Measurements from ENCODE around the gene CMTM5. TPM values are rescaled to one million over a fixed set of nuclear protein-coding genes. Genes with fewer than 3 reads are reported as not detected.
A peak's percentile ranks its signal among the peaks of the same experiment; 100 is the strongest.

Gene CMTM5
- total and polyA plus RNA-seq, 4 donors: 0.50 to 4.1 (median 1.5) TPM; not detected in 1

DNA sequence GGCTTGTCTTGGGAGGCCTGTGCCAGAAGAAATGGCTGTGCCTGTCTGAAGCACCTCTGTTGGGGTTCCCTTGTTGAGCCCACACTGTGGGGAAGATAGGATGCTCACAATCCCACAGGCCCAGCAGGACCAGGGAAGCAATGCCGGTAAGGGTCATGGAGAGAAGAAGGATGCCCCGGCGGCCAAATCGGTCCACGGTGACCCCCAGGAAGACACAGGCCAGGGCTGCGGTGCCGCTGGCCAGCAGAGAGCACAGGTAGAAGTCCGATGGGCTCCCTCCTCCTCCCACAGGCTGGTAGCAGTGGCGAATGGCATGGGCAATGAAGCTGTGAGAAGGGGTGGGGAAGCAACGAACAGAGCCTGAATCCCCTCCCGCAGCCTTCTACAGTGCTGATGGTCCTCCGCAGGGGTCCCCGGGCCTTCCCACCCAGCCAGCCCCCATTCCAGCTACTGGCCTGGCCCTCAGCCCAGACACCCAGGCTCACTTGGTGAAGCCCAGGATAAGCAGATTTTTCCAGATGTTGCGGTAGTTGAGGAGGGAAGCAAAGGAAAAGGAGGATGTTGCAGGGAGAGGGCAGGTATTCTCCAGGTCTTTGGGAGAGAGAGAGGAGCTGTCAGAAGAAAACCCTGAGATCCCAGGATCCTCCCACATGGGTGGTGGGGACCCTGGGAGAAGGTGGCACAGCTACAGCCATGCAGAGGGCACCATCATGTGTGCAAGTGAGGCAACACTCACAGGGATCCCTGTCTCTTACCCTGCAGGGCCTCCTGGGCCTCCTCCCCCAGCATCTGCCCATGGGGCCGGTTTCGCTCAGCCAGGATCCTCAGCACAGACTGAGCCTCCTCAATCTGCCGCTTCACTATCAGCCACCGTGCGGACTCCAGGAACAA lies 29.2 kb upstream of the CMTM5 start:
- no peaks in the 10 kb centered on the region for H3K9me3 ChIP-seq (ENCODE audit: control insufficient read depth, low read length)
- no peaks in the 10 kb centered on the region for H3K36me3 ChIP-seq (ENCODE audit: control insufficient read depth in 1 of 2, insufficient read depth in 2 of 2, low read length in 1 of 2)
- no peaks in the 10 kb centered on the region for H3K4me1 ChIP-seq (ENCODE audit: control insufficient read depth in 1 of 2, insufficient read depth in 2 of 2, low read length in 2 of 2)
- intact Hi-C loops (cut with DNase I): no loop called here
- 91 to 93% methylated on average over 19 of the region's 19 CpGs for WGBS, 2 donors
- H3K27ac ChIP-seq (ENCODE audit: low read depth in 1 of 2, low read length in 2 of 2): no peak overlapping the region
- no peaks in the 10 kb centered on the region for H3K27me3 ChIP-seq (ENCODE audit: control insufficient read depth in 1 of 2, insufficient read depth in 2 of 2, low read length in 1 of 2)
- no peak overlapping the region for H3K4me3 ChIP-seq (ENCODE audit: low read length in 2 of 2)
- ATAC-seq (ENCODE audit: low FRiP score) (no peak), DNase-seq (no peak)

DNA sequence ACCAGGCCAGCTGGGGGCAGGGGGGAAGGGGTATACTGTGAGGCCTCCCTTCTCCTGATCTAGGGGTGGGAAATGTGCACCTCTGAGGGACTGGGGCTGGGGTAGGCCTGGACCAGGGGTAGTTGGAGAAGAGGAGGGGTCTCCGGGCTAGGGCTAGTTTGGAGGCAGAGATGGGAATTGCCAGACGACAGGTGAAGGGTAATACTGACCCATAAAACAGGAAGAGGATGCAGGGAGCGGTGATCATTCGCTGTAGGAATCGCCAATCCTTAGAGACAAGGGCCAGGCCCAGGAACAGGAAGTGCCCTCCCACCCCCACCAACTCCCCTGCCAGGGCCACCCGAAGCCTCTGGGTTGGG lies 28.6 kb upstream of the CMTM5 start:
- Histone ChIP-seq H3K27ac (ENCODE audit: low read depth in 1 of 2, low read length in 2 of 2) (no peak overlapping the region), H3K27me3 (ENCODE audit: control insufficient read depth in 1 of 2, insufficient read depth in 2 of 2, low read length in 1 of 2) (no peaks in the 10 kb centered on the region), H3K36me3 (ENCODE audit: control insufficient read depth in 1 of 2, insufficient read depth in 2 of 2, low read length in 1 of 2) (no peaks in the 10 kb centered on the region), H3K4me3 (ENCODE audit: low read length in 2 of 2) (no peak overlapping the region), H3K4me1 (ENCODE audit: control insufficient read depth in 1 of 2, insufficient read depth in 2 of 2, low read length in 2 of 2) (no peaks in the 10 kb centered on the region), H3K9me3 (ENCODE audit: control insufficient read depth, low read length) (no peaks in the 10 kb centered on the region)
- ATAC-seq (ENCODE audit: low FRiP score) (no peak), DNase-seq (no peak)
- intact Hi-C loops (cut with DNase I): no loop called here
- WGBS, 2 donors: 89 to 91% methylated on average over 6 of the region's 6 CpGs

DNA sequence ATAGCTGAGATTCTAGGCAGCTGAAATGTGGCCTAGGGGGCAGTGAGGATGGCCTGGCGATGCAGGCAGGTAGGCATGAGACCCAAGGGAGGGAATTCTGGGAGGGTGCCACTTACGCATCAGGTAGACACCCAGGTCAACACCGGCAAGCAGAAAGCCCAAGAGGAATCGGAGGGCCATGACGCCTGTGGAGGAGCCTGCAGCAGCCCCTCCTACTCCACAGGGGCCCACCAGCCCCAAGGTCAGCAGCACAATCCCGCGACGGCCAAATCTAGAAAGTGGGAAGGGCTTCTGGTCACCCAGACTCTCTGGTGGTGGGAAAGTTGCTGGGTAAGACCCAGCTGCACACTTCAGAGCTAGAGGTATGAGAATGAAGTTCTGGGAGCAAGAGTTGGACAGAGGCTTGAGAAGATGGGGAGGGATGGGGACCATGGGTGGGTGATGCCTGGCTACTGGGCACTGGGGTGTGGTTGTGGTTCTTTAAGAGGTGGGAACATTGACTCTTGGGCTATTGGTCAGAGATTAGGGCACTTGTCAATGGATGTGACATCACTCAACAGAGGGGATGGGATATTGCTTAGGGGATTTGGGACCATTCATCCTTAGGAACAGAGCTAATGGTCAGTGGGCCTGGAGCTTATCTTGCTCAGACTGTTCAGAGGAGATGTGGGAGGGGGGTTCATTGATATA lies 27.5 kb upstream of the CMTM5 start:
- H3K4me1 ChIP-seq (ENCODE audit: control insufficient read depth in 1 of 2, insufficient read depth in 2 of 2, low read length in 2 of 2): no peaks in the 10 kb centered on the region
- no peaks in the 10 kb centered on the region for H3K27me3 ChIP-seq (ENCODE audit: control insufficient read depth in 1 of 2, insufficient read depth in 2 of 2, low read length in 1 of 2)
- DNase-seq (no peak), ATAC-seq (ENCODE audit: low FRiP score) (no peak)
- 88 to 91% methylated on average over 8 of the region's 8 CpGs for WGBS, 2 donors
- no peaks in the 10 kb centered on the region for H3K9me3 ChIP-seq (ENCODE audit: control insufficient read depth, low read length)
- no peak overlapping the region for H3K4me3 ChIP-seq (ENCODE audit: low read length in 2 of 2)
- no peak overlapping the region for H3K27ac ChIP-seq (ENCODE audit: low read depth in 1 of 2, low read length in 2 of 2)
- intact Hi-C loops (cut with DNase I): no loop called here
- H3K36me3 ChIP-seq (ENCODE audit: control insufficient read depth in 1 of 2, insufficient read depth in 2 of 2, low read length in 1 of 2): no peaks in the 10 kb centered on the region

DNA sequence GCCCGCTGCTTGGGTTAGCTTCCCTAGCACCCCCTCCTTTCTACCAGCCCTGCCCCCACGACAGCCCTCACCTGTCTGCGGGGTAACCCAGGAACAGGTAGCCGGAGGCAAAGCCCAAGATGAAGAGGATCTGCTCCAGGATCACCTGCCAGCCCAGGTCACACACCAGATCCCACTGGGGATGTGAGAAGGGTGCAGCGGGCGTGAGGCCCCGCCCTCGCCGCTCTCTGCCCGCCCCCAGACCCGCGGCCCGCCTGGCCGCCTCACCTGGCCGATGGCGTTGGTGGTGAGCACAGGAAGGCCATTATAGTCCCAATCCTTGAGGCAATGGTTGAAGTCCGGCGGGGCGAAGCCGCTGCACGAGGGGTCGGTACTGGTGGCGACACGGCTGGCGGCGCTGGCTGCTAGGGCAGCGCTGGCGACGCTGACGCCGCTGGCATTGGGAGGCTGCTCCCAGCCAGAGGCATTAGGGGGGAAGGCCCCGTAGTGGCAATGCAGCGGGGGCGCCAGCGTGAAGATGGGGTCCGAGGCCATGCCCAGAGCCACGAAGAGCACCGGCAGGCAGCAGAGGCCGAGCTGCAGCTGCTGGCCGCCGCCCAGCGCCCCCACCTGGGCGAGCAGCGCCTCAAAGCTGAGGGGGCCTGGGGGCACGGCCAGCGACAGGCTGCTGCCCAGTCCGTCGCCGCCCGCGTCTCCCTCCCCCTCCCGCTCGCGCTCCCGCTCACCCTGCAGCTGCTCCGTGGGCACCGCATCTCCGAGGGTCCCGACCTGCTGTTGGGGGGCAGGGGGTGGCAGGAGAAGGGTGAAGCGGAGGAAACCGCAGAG lies 25.0 kb upstream of the CMTM5 start:
- Histone ChIP-seq H3K36me3 (ENCODE audit: control insufficient read depth in 1 of 2, insufficient read depth in 2 of 2, low read length in 1 of 2) (no peaks in the 10 kb centered on the region), H3K27ac (ENCODE audit: low read depth in 1 of 2, low read length in 2 of 2) (no peak overlapping the region), H3K4me3 (ENCODE audit: low read length in 2 of 2) (peak overlapping the region; percentile 61 to 63), H3K27me3 (ENCODE audit: control insufficient read depth in 1 of 2, insufficient read depth in 2 of 2, low read length in 1 of 2) (no peaks in the 10 kb centered on the region), H3K9me3 (ENCODE audit: control insufficient read depth, low read length) (no peaks in the 10 kb centered on the region), H3K4me1 (ENCODE audit: control insufficient read depth in 1 of 2, insufficient read depth in 2 of 2, low read length in 2 of 2) (no peaks in the 10 kb centered on the region)
- DNase-seq (peak in 1 of 2 donors; percentile 77), ATAC-seq (ENCODE audit: low FRiP score) (peak; percentile 20)
- 4 to 6% methylated on average over 51 to 61 of the region's 61 CpGs for WGBS, 2 donors
- intact Hi-C loops (cut with DNase I): loop anchor here in 1 of 2 donors (10.0 kb wide), 1 partner anchor 113 kb away; the partner anchor contains the start of gene NGDN

DNA sequence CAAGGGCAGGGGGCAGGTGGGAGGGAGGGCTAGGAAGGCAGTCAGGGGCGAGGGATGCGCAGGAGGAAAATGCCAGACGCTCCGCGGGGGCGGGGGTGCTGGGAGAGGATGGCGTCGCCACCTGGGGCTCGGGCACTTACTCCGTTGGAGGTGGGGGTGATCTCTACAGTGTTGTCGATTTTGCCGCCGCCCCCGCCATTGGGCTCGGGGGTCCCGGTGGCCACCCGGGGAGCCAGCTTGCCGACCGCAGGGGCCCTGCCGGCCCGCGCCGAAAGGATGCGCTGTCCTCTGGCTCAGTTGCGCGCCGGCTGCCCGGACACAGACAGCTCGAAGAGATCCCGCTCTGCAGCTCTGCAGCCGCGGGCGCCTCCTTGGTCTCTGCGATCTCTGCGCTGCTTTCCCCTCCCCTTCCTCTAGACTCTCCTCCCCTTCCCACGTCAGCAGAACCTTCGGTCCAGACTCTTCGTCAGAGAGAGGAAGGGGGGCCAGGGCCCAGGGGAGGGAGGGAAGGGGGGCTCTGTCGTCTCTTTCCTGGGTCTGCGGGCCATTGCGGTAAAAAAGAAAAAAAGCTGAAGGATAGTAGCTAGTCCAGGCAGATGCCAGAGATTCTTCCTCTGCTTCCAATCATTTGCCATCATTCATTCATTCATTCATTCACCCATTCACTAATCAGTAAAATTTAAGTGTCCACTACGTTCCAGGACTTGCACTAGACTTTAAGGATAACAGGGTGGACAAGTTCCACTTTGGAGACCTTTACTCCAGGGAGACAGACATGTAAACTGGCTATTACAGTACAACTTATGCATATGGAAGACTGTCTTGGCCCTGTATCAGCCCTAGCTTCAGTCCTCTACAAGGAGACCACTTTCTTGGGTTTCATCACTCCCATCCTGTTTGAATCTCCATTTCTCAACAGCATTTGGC lies 24.1 kb upstream of the CMTM5 start, which contains the start of gene SLC22A17:
TSS of gene SLC22A17 (minus strand) at position 382 of the 927 bp plus-strand sequence.
- intact Hi-C loops (cut with DNase I): loop anchor here in 1 of 2 donors (10.0 kb wide), 1 partner anchor 112 kb away; the partner anchor contains the start of gene NGDN
- ATAC-seq (ENCODE audit: low FRiP score): peak; percentile 91
- Histone ChIP-seq H3K27me3 (ENCODE audit: control insufficient read depth in 1 of 2, insufficient read depth in 2 of 2, low read length in 1 of 2) (no peaks in the 10 kb centered on the region), H3K4me1 (ENCODE audit: control insufficient read depth in 1 of 2, insufficient read depth in 2 of 2, low read length in 2 of 2) (no peaks in the 10 kb centered on the region), H3K36me3 (ENCODE audit: control insufficient read depth in 1 of 2, insufficient read depth in 2 of 2, low read length in 1 of 2) (peaks cover 0 to 3% of the 10 kb centered on the region in 2 donors), H3K27ac (ENCODE audit: low read depth in 1 of 2, low read length in 2 of 2) (no peak within 1 kb of the TSS), H3K4me3 (ENCODE audit: low read length in 2 of 2) (peak within 1 kb of the TSS; percentile 61 to 63), H3K9me3 (ENCODE audit: control insufficient read depth, low read length) (no peaks in the 10 kb centered on the region)
- DNase-seq: peak; percentile 84 to 92
- WGBS, 2 donors: 0% methylated on average over 35 to 42 of the region's 42 CpGs

DNA sequence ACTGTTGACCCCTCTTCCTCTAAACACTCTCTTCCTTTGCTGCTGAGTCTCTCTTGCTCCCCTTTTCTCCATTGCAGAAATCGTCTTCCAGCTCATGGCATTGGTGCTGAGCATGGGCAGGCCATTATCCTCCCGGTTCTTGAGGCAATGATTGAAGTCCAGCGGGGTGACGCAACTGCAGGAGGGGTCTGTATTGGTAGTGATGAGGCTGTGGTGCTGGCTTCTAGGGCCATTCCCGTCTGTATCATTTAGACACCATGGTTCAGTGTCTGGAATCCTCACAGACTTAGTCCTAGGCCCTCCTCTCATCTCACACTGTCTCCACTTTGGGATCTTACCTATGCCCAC lies 23.4 kb upstream of the CMTM5 start:
- H3K36me3 ChIP-seq (ENCODE audit: control insufficient read depth in 1 of 2, insufficient read depth in 2 of 2, low read length in 1 of 2): peaks cover 0 to 3% of the 10 kb centered on the region in 2 donors
- intact Hi-C loops (cut with DNase I): loop anchor here in 1 of 2 donors (10.0 kb wide), 1 partner anchor 111 kb away; the partner anchor contains the start of gene NGDN
- no peak for ATAC-seq (ENCODE audit: low FRiP score)
- H3K4me3 ChIP-seq (ENCODE audit: low read length in 2 of 2): no peak overlapping the region
- H3K27me3 ChIP-seq (ENCODE audit: control insufficient read depth in 1 of 2, insufficient read depth in 2 of 2, low read length in 1 of 2): no peaks in the 10 kb centered on the region
- H3K27ac ChIP-seq (ENCODE audit: low read depth in 1 of 2, low read length in 2 of 2): no peak overlapping the region
- H3K4me1 ChIP-seq (ENCODE audit: control insufficient read depth in 1 of 2, insufficient read depth in 2 of 2, low read length in 2 of 2): no peaks in the 10 kb centered on the region
- DNase-seq: no peak
- no peaks in the 10 kb centered on the region for H3K9me3 ChIP-seq (ENCODE audit: control insufficient read depth, low read length)
- WGBS, 2 donors: 75 to 77% methylated on average over 5 of the region's 5 CpGs

DNA sequence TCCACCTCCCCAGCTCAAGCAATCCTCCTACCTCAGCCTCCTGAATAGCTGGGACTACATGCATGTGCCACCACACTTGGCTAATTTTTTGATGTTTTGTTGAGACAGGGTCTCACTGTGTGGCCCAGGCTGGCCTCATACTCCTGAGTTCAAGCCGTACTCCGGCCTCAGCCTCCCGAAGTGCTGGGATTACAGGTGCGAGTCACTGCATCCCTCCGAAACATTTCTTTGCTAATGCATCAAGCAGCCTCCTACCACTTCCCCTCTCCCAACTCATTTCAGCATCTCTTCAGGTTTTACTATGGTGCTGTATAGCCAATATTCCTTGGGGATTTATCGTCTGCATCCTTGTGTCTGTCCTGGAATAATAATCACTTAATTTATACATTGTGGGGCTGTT lies 21.9 kb upstream of the CMTM5 start:
- H3K27me3 ChIP-seq (ENCODE audit: control insufficient read depth in 1 of 2, insufficient read depth in 2 of 2, low read length in 1 of 2): no peaks in the 10 kb centered on the region
- H3K4me1 ChIP-seq (ENCODE audit: control insufficient read depth in 1 of 2, insufficient read depth in 2 of 2, low read length in 2 of 2): no peaks in the 10 kb centered on the region
- H3K9me3 ChIP-seq (ENCODE audit: control insufficient read depth, low read length): no peaks in the 10 kb centered on the region
- ATAC-seq (ENCODE audit: low FRiP score) (no peak), DNase-seq (peak in 1 of 2 donors; percentile 34)
- intact Hi-C loops (cut with DNase I): loop anchor here in 1 of 2 donors (1.0 to 10.0 kb wide), 2 partner anchors 9 to 110 kb away; partner anchors contain the start of gene NGDN
- no peak overlapping the region for H3K4me3 ChIP-seq (ENCODE audit: low read length in 2 of 2)
- WGBS, 2 donors: 80 to 83% methylated on average over 6 of the region's 6 CpGs
- peaks cover 0 to 3% of the 10 kb centered on the region in 2 donors for H3K36me3 ChIP-seq (ENCODE audit: control insufficient read depth in 1 of 2, insufficient read depth in 2 of 2, low read length in 1 of 2)
- no peak overlapping the region for H3K27ac ChIP-seq (ENCODE audit: low read depth in 1 of 2, low read length in 2 of 2)

Data from aorta (tissue), 5 donors.